NCI-H2227 (cell line): ENCODE results near the gene WDR75.
A peak's percentile ranks its signal among the peaks of the same experiment; 100 is the strongest.
"Not testable (repeated sequence)": the region's sequence is repeated elsewhere in the genome, so short reads cannot be mapped to it uniquely, and the experiment has no call there.

ENCODE experiments used
- DNase-seq: peaks from one replicate; lab custom pipeline; 2025; ENCODE audit not compliant: unreplicated experiment; lab: John Stamatoyannopoulos, UW

The WDR75 gene

DNA sequence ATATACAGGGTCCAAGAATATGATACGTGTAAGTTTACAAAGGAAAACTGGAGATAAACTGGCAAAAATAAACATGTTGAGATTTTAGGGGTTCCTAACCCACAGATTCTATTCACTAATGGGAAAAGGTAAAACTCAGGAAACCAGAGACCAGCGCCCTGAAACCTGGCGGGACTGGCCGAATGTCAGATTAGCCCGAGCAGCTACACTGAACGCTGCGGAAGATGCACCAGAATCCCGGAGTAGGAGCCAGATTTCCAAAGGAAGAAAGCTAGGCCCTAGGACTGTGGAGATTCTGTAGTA, 679 bp upstream of the WDR75 start:
- no peak for DNase-seq

GRCh38 chr2:189441709-189442074, 418 bp downstream of the WDR75 start:
- DNase-seq: no peak

DNA sequence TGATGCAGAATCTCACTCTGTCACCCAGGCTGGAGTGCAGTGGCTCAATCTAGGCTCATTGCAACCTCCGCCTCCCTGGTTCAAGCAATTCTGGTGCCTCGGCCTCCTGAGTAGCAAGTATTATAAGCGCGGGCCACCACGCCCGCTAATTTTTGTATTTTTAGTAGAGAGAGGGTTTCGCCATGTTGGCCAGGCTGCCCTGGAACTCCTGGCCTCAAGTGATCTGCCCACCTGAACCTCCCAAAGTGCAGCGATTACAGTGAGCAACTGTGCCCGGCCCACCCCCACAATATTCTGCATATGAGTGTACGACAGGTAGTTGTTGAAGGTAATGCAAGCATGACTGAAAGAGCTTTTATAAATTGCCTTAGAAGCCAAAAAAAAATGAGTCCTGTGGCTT, 1.2 kb downstream of the WDR75 start:
- DNase-seq: peak; percentile 13

- no peak for DNase-seq
These were observed 3.0 kb downstream of the WDR75 start for GRCh38 chr2:189444322-189444721.

- DNase-seq: no peak
These were observed 5.5 kb downstream of the WDR75 start for GRCh38 chr2:189446780-189447179.

- no peak for DNase-seq
These were observed 12.7 kb downstream of the WDR75 start for GRCh38 chr2:189454009-189454408.

DNA sequence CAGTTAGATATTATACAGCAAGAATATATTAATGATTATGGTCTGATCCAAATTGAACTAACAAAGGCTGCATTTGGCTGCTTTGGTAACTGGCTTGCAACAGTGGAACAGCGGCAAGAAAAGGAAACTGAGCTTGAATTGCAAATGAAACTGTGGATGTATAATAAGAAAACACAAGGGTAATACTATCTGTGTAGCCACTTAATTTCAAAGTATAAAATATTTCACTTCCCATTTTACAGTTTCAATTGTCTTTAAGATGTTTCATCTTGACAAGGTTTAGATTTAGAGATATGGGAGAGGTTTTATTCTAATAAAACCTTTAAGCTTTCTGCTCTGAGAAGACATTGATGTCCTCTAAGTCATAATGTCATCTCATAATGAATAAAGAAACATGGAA, 23.8 kb downstream of the WDR75 start:
- no peak for DNase-seq

DNA sequence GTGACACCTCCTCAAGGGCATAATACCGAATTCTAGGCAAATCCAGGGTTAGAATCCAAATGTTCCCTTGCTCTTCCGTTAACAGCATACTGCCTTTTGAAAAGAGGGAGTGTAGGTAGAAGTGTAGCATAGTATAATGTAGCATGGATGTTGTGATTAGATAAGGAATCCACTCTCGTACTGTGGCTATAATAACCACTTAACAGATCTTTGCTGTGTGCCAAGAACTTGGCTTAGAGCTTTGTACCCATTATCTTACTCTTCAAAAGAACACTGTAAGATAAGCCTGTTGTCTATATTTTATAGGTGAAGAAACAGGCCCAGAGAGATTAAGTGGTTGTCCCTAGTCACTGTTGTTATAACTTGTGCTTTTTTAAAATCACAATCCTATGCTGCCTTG, 24.2 kb downstream of the WDR75 start:
- DNase-seq: no peak

GRCh38 chr2:189466046-189466445, 24.8 kb downstream of the WDR75 start:
- DNase-seq: no peak

GRCh38 chr2:189466656-189467055, 25.4 kb downstream of the WDR75 start:
- DNase-seq: peak; percentile 33

GRCh38 chr2:189467160-189467559, 25.9 kb downstream of the WDR75 start:
- DNase-seq: no peak

DNA sequence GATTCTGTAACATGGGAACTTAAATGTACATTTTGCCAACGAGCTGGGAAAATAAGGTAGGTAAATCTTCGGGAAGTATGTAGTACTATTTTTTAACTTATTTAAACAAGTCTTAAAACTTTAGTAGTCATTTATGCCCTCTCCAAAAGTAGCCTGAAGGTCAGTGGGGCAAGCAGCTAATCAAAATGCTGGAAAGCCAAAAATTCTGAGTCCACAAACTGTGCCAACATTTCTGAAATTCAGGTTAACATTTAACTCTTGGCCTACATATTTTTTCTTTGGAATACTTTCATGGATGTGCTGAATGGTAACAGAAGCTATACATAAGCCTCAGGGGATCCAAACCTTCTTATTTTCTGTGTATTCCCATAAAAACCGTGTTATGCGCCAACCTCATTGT, 26.3 kb downstream of the WDR75 start:
- DNase-seq: no peak

DNA sequence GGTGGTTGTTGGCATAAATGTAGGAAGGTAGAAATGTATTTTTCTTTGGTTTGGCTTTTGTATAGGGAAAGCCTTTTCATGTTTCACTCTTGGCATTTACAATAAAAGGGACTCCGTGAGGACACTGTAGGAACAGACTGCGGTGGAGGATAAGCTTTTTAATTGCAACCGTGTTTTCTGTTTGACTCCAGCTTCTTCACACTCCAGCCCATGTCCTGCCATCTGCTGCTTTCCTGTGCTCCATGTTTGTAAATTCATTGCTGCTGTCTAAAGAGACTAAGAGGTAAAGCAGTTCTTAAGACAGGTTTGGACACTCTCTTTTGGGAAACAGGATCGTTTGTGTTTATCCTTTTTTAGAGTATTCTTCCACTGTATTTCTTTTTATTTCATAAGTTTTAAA, 33.3 kb downstream of the WDR75 start:
- DNase-seq: no peak

GRCh38 chr2:189477756-189478155, 36.5 kb downstream of the WDR75 start:
- DNase-seq: no peak

GRCh38 chr2:189478289-189478688, 37.0 kb downstream of the WDR75 start:
- DNase-seq: not testable (repeated sequence)

DNA sequence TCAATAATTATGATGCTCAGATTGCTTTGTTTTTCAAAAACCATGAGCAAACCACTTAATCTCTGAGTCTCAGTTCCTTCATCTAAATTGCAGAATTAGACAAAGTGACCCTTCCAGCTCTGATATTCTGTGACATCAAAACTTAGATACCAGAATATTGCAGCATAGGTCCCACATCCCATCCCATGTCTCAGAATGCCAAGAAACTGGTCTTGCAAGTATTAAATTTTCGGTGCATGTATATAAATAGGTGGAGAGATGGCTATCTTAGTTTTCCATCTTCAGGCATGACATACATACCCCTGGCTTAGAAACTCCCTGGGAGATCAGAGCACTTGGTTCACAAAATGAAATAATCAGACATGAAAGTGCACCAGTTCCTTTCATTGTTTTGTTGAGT, 39.8 kb downstream of the WDR75 start:
- no peak for DNase-seq

DNA sequence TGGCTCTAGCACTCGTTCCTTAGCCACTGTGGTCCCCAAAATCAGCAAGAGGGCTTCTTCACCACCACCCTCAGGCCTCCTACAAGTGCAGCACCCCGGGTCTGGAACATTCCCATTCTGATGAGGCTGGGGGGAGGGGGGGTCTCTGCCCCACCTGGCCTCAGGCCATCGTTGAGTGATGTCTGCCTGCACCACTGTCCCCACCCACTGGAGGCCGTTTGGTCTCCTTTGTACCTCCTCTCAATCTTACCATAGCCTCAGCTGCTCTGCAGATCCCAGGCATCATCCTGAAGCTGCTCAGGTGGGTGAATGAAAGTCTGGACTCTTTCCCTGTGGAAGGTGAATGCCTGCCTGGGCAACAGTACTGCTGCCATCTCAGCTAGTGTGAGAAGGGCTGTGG, 42.3 kb downstream of the WDR75 start:
- DNase-seq: no peak

DNA sequence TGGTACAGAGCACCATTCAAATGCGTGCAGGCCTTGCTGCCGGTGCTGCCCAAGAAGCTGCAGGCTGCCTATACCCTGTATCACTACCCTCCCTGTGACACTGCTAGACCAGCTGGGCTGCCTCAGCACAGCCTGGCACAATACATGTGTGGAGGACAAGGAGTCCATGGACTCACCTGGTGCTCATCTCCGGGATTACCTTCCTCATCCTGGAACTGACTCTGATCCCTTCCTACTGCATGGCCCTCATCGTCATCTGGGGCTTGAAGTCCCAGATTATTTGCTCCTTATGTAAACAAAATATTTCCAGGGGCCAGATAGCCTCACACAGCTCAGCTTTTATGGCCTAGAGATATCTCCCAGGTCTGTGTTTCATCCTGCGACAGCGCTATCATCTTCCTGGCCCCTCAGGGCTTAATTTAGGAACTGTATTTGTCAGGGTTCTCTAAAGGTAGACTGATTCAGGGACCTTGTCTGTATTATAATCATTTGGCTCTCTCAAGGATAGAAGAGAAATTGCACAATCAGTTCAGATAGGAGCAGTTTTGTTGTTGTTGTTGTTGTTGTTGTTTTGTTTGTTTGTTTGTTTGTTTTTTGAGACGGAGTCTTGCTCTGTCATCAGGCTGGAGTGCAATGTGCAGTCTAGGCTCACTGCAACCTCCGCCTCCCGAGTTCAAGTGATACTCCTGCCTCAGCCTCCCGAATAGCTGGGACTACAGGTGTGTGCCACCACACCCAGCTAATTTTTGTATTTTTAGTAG, 42.9 kb downstream of the WDR75 start:
- no peak for DNase-seq

- no peak for DNase-seq
These were observed 43.9 kb downstream of the WDR75 start for GRCh38 chr2:189485146-189485545.

GRCh38 chr2:189486237-189486770, 45.0 kb downstream of the WDR75 start:
- DNase-seq: peak; percentile 77

DNA sequence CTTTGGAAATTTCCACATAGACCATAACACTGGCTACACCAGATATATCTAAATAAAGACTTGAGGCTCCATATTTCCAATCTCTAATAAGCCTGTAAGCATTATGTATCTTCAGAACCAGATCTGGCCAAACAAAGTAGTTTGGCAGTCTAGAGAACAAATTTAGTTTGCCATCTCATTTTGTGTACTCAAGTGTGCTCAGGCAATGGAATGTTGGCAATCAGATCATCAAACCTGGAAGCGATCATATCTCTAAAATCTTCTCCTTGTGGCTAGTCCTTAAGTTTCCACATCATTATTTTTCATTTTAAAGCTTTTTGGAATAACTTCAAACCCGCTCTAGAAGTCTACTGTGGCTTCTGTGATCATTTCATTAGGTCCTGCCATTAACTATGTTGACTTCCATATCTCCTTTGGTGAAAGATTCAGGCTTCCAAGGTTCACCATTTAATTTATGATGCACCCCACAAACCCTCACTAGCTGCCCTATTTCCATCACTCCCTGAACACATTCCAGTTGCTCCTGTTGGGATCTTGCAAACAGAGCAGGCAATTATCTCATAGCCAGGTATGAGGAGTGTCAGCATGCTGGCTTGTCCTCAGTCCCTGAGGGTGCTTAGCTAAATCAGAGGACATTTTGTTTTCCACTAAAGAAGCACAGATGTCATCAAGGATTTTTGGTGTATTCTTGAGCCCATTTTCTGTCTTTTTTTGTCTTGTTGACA, 46.2 kb downstream of the WDR75 start:
- no peak for DNase-seq

- no peak for DNase-seq
These were observed 46.7 kb downstream of the WDR75 start for GRCh38 chr2:189488008-189488310.

DNA sequence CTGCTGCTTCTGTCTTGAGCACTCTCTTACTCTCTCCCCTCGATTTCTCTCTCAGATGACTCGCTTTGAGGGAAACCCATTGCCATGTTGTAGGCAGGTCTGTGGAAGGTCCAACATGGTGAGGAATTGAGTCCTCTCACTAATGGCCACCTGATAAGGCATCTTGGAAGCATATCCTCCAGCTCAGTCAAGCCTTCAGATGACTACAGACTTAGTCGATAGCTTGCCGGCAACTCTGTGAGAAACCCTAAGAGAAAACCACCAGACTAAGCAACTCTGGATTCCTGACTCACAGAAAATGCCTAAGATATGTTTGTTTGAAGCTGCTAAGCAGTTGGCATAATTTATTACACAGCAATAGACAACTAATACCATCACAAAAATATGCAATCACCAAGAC, 51.2 kb downstream of the WDR75 start:
- no peak for DNase-seq
